Measurements from ENCODE around the gene IZUMO1R. TPM values are rescaled to one million over a fixed set of nuclear protein-coding genes. Genes with fewer than 3 reads are reported as not detected.

Gene IZUMO1R
- total RNA-seq, 6 experiments from 2014 or later, result not detected

Other genes starting within 250 kb of the IZUMO1R start
- 10 to 100 TPM in 5 of 6 experiments, 1 to 10 TPM in 1; 9.3 to 20.4 (median 13.7) TPM for gene PANX1, start 175.7 kb upstream of the IZUMO1R start, total RNA-seq
- under 1 TPM in 4 of 6 experiments, not detected in 2; 0.04 to 0.22 (median 0.12) TPM for gene GPR83, start 96.8 kb downstream of the IZUMO1R start, total RNA-seq
- 1 to 10 TPM; 4.5 to 7.7 (median 5.0) TPM for gene MRE11, start 189.3 kb downstream of the IZUMO1R start, total RNA-seq
- 1 to 10 TPM; 4.4 to 6.6 (median 5.1) TPM for gene ANKRD49, start 189.4 kb downstream of the IZUMO1R start, total RNA-seq
- gene C11orf97, start 207.9 kb downstream of the IZUMO1R start, total RNA-seq, result 1 to 10 TPM in 1 of 6 experiments, under 1 TPM in 1, not detected in 4; 0.40 to 1.7 TPM
- 1 to 10 TPM in 5 of 6 experiments, under 1 TPM in 1; 0.90 to 3.1 (median 2.0) TPM for gene FUT4, start 239.3 kb downstream of the IZUMO1R start, total RNA-seq

Measured in right lobe of liver (tissue), 5 donors.